HL-60 (cell line): ENCODE data around the gene PROS1.
"Not testable (repeated sequence)": the region's sequence is repeated elsewhere in the genome, so short reads cannot be mapped to it uniquely, and the experiment has no call there.

Source experiments
- GABPA ChIP-seq: IDR thresholded peaks from 2 replicates; pipeline ENCODE4 v1.6.1; 2012; ENCODE audit warnings: low read depth
- POLR2AphosphoS5 ChIP-seq: IDR thresholded peaks from 2 replicates; pipeline ENCODE4 v1.6.1; 2012; ENCODE audit warnings: low read depth
- SPI1 ChIP-seq: IDR thresholded peaks from 2 replicates; pipeline ENCODE4 v1.6.1; 2012; ENCODE audit warnings: low read depth, mild to moderate bottlenecking, borderline replicate concordance
- TF ChIP-seq, protein P1 (sequence below): IDR thresholded peaks from one replicate; pipeline ENCODE4 v1.5.1; 2011; ENCODE audit warnings: low read length, control low read depth, inconsistent platforms; ENCODE audit not compliant: insufficient read depth
- TF ChIP-seq, protein P2 (sequence below): IDR thresholded peaks from 2 replicates; pipeline ENCODE4 v1.6.1; 2012; ENCODE audit warnings: low read depth; ENCODE audit not compliant: insufficient replicate concordance

DNA sequence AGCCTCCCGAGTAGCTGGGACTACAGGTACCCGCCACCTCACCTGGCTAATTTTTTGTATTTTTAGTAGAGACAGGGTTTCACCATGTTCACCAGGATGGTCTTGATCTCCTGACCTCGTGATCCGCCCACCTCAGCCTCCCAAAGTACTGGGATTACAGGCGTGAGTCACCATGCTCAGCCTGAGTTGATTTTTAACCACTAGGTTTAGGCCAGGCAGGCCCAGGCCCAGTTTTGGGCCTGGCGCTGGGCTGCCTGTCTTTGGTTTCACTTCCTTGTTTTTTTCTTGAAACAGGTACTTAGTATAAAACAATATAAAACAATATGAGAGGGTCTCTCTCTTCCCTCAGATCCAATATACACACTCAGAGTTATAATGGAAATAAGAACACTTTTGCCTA lies 36.2 kb downstream of the PROS1 start:
- TF ChIP-seq, protein P1, sequence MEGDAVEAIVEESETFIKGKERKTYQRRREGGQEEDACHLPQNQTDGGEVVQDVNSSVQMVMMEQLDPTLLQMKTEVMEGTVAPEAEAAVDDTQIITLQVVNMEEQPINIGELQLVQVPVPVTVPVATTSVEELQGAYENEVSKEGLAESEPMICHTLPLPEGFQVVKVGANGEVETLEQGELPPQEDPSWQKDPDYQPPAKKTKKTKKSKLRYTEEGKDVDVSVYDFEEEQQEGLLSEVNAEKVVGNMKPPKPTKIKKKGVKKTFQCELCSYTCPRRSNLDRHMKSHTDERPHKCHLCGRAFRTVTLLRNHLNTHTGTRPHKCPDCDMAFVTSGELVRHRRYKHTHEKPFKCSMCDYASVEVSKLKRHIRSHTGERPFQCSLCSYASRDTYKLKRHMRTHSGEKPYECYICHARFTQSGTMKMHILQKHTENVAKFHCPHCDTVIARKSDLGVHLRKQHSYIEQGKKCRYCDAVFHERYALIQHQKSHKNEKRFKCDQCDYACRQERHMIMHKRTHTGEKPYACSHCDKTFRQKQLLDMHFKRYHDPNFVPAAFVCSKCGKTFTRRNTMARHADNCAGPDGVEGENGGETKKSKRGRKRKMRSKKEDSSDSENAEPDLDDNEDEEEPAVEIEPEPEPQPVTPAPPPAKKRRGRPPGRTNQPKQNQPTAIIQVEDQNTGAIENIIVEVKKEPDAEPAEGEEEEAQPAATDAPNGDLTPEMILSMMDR: not testable (repeated sequence)
- not testable (repeated sequence) for TF ChIP-seq SPI1, POLR2AphosphoS5, GABPA
- TF ChIP-seq, protein P2, sequence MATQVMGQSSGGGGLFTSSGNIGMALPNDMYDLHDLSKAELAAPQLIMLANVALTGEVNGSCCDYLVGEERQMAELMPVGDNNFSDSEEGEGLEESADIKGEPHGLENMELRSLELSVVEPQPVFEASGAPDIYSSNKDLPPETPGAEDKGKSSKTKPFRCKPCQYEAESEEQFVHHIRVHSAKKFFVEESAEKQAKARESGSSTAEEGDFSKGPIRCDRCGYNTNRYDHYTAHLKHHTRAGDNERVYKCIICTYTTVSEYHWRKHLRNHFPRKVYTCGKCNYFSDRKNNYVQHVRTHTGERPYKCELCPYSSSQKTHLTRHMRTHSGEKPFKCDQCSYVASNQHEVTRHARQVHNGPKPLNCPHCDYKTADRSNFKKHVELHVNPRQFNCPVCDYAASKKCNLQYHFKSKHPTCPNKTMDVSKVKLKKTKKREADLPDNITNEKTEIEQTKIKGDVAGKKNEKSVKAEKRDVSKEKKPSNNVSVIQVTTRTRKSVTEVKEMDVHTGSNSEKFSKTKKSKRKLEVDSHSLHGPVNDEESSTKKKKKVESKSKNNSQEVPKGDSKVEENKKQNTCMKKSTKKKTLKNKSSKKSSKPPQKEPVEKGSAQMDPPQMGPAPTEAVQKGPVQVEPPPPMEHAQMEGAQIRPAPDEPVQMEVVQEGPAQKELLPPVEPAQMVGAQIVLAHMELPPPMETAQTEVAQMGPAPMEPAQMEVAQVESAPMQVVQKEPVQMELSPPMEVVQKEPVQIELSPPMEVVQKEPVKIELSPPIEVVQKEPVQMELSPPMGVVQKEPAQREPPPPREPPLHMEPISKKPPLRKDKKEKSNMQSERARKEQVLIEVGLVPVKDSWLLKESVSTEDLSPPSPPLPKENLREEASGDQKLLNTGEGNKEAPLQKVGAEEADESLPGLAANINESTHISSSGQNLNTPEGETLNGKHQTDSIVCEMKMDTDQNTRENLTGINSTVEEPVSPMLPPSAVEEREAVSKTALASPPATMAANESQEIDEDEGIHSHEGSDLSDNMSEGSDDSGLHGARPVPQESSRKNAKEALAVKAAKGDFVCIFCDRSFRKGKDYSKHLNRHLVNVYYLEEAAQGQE: not testable (repeated sequence)
